ENCODE measurements around the gene MRPL38.
A peak's percentile ranks its signal among the peaks of the same experiment; 100 is the strongest.

MRPL38 gene

DNA sequence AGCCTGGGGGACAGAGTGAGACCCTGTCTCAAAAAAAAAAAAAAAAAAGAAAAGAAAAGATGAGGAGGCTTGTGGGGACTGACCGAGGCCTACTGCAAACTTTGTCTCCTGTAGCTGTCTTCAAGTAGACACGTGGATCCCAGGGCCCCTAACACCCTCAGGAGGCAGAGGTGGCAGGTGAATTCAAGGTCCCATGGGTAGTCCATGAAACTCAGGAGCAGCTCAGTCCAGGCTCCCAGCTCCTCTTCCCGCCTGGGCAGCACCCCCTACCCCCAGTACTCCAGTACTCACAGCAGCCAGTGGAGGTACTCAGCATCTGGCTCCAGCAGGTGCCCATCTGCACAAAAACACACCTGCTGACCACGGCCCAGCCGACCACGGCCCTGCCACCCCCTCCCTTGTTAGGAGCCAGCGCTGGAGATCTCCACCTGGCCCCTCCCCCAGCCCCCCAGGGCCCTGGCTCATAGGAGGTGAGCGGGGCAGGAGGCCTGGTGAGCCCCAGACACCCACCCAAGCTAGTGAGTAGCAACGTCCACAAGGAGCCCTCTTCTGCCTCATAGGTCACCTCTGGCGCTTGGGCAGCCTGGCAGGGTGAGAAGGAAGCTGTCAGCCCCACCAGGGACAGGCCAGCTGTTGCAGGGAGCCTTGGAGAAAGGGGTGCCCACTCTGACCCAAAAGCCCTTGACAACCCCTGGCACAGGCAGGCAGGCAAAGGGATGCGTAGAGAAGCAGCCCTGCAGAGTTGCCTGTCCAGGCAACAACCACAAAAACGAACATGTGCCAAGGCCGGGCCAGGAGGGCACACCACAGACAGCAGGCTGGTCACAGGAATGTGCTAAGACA lies 3.8 kb downstream of the MRPL38 start:
- Histone ChIP-seq H3K4me3 (ENCODE audit: low read depth in 1 of 2, low read length in 2 of 2) (no peak overlapping the region), H3K27ac (ENCODE audit: low read depth, low read length) (no peak overlapping the region), H3K36me3 (ENCODE audit: insufficient read depth, low read length) (peaks cover 38% of the 10 kb centered on the region), H3K4me1 (ENCODE audit: insufficient read depth, low read length) (peaks cover 12% of the 10 kb centered on the region), H3K27me3 (ENCODE audit: control insufficient read depth in 1 of 2, insufficient read depth in 2 of 2, low read length in 2 of 2) (no peaks in the 10 kb centered on the region), H3K9me3 (ENCODE audit: low read length) (no peaks in the 10 kb centered on the region), H3K9ac (ENCODE audit: low read length) (no peak overlapping the region)

DNA sequence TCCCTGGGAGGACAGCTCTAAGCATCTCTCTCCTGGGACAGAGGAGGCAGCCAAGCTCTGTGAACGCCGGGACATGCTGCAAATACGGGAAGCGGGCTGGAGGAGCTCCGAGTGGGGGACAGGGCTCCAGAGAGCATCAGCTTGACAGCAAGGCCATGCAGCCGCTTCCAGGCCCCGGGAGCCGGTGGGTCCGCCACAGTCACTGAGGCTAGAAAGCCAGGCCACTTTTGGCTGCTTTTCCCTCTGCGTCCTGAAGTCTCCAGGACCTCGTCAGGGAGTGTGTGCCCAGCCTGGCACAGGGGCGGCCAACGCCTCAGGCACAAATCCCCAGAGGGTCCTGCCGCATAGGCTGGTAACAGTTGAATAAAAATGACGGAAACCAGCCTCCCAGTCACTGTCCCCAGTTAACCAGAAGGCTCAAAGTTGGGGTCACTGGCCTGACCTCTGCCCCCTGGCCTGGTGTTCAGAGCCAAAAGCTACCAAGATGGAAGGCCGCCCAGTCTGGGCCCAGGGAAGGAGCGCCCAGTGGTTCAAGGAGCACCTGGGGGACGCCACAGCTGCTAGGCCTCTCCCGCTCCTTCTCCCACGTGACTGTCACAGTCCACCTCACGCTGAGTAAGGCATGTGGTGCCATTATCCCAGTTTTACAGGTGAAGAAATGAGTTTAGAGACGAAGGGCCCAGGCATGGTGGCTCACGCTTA lies 4.8 kb downstream of the MRPL38 start:
- H3K9me3 ChIP-seq (ENCODE audit: low read length), result no peaks in the 10 kb centered on the region
- no peaks in the 10 kb centered on the region for H3K27me3 ChIP-seq (ENCODE audit: control insufficient read depth in 1 of 2, insufficient read depth in 2 of 2, low read length in 2 of 2)
- no peak overlapping the region for H3K4me3 ChIP-seq (ENCODE audit: low read depth in 1 of 2, low read length in 2 of 2)
- H3K36me3 ChIP-seq (ENCODE audit: insufficient read depth, low read length), result peaks cover 38% of the 10 kb centered on the region
- H3K27ac ChIP-seq (ENCODE audit: low read depth, low read length), result no peak overlapping the region
- no peak overlapping the region for H3K9ac ChIP-seq (ENCODE audit: low read length)
- peaks cover 22% of the 10 kb centered on the region for H3K4me1 ChIP-seq (ENCODE audit: insufficient read depth, low read length)

DNA sequence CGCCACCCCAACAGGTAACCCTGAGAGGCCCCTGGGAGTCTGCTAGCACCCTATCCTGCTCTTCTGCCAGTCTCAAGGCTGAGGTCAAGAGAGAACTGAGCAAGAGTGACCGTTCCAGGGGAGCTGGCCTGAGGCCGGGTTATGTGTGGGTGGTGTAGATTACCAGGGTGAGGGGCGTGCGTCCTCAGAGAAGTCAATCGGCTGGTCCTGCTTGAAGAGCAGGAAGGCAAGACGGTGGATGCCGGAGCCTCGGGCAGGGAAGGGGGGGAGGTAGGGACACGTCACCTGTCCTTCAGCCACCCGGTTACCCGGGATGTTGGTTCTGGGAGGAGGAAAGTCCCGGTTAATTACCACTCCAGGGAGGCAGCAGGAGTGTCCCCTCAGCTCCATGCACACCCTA lies 5.3 kb downstream of the MRPL38 start:
- Histone ChIP-seq H3K9me3 (ENCODE audit: low read length) (no peaks in the 10 kb centered on the region), H3K36me3 (ENCODE audit: insufficient read depth, low read length) (peaks cover 38% of the 10 kb centered on the region), H3K9ac (ENCODE audit: low read length) (no peak overlapping the region), H3K4me3 (ENCODE audit: low read depth in 1 of 2, low read length in 2 of 2) (no peak overlapping the region), H3K4me1 (ENCODE audit: insufficient read depth, low read length) (peaks cover 27% of the 10 kb centered on the region), H3K27me3 (ENCODE audit: control insufficient read depth in 1 of 2, insufficient read depth in 2 of 2, low read length in 2 of 2) (no peaks in the 10 kb centered on the region), H3K27ac (ENCODE audit: low read depth, low read length) (no peak overlapping the region)

DNA sequence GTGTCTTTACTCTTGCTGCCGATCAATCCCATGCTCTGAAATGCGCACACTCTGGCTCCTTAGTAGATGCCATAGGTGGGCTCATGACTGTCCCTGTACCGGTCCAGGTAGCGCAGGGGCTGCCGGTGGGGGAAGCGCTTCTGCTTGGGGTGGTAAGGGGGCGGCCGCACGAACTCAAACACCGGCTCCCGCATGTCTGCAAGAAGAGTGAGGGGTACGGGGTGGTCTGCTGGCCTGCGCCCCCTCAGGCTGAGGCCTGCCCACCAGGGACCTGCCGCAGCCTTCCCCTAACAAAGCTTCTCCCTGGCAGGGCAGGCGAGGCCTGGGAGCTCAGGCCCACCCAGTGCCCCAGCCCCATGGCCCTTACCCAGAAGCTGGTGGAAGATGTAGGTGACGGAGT lies 5.9 kb downstream of the MRPL38 start:
- Histone ChIP-seq H3K27me3 (ENCODE audit: control insufficient read depth in 1 of 2, insufficient read depth in 2 of 2, low read length in 2 of 2) (no peaks in the 10 kb centered on the region), H3K36me3 (ENCODE audit: insufficient read depth, low read length) (peaks cover 38% of the 10 kb centered on the region), H3K9me3 (ENCODE audit: low read length) (no peaks in the 10 kb centered on the region), H3K27ac (ENCODE audit: low read depth, low read length) (no peak overlapping the region), H3K9ac (ENCODE audit: low read length) (no peak overlapping the region), H3K4me3 (ENCODE audit: low read depth in 1 of 2, low read length in 2 of 2) (no peak overlapping the region), H3K4me1 (ENCODE audit: insufficient read depth, low read length) (peaks cover 28% of the 10 kb centered on the region)

DNA sequence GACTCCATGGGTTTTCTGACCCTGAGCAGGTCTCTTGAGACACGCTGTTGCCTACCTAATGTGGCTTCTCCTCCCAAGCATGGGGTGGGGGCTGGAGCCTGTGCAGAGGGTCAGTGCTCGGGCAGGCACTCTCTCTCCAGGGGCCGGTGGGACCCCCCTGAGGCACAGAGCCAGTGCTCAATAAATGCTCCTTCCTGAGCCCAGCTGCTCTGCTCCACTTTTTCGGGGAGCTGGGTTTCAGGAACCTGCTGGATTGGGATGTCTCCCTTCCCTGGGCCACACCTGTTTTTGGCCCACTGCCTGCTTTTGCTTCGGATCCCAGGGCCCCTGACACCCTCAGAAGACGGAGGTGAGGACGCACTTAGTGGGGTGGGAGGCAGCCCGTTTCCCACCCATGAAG lies 6.6 kb downstream of the MRPL38 start:
- H3K27ac ChIP-seq (ENCODE audit: low read depth, low read length), result no peak overlapping the region

DNA sequence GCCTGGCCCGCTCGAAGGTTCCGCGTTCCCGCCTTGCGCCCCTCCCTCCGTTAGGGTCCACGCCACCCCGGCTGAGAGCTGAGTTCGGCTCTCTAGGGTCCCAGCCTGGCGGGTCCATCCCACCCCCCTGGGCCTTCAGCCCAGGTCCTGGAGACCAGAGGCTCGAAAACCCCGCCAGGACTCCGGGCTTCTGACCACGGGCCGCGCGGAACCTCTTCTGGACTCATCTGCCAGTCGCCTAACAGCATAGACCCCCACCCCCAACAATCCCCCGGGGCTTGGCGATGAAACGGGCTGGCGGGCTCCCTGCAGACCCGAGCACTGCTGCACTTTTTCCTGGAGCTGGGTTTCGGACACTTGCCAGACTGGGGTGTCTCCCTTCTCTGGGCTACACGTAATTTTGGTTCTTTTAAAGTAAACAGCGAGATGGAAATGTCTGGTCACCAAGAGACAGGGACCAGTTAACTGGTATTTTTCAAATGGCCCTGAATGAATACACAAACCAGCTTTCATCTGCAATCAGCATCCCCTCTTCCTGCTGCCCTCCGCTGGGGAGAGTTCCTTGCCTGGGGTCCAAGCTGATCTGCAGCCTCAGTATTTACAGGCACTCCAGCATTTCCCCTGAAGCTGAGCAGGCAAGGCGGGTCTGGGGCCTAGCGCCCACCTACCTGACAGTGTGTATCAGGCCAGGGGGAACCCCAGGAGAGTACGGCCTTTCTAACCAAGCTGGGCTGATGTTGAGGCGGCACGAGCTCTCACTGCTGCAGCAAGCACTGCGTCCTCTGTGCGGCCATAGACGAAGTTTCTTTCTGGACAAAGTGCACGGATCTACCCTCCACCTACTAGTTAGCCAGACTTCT lies 7.3 kb downstream of the MRPL38 start:
- H3K36me3 ChIP-seq (ENCODE audit: insufficient read depth, low read length), result peaks cover 30% of the 10 kb centered on the region
- H3K9me3 ChIP-seq (ENCODE audit: low read length), result no peaks in the 10 kb centered on the region
- H3K9ac ChIP-seq (ENCODE audit: low read length), result no peak overlapping the region

More for the DNA sequence above, 6.6 kb downstream of the MRPL38 start:
- Histone ChIP-seq H3K9ac (ENCODE audit: low read length) (no peak overlapping the region), H3K4me1 (ENCODE audit: insufficient read depth, low read length) (peaks cover 31% of the 10 kb centered on the region), H3K27me3 (ENCODE audit: control insufficient read depth in 1 of 2, insufficient read depth in 2 of 2, low read length in 2 of 2) (no peaks in the 10 kb centered on the region), H3K4me3 (ENCODE audit: low read depth in 1 of 2, low read length in 2 of 2) (no peak overlapping the region), H3K36me3 (ENCODE audit: insufficient read depth, low read length) (peaks cover 35% of the 10 kb centered on the region), H3K9me3 (ENCODE audit: low read length) (no peaks in the 10 kb centered on the region)

DNA sequence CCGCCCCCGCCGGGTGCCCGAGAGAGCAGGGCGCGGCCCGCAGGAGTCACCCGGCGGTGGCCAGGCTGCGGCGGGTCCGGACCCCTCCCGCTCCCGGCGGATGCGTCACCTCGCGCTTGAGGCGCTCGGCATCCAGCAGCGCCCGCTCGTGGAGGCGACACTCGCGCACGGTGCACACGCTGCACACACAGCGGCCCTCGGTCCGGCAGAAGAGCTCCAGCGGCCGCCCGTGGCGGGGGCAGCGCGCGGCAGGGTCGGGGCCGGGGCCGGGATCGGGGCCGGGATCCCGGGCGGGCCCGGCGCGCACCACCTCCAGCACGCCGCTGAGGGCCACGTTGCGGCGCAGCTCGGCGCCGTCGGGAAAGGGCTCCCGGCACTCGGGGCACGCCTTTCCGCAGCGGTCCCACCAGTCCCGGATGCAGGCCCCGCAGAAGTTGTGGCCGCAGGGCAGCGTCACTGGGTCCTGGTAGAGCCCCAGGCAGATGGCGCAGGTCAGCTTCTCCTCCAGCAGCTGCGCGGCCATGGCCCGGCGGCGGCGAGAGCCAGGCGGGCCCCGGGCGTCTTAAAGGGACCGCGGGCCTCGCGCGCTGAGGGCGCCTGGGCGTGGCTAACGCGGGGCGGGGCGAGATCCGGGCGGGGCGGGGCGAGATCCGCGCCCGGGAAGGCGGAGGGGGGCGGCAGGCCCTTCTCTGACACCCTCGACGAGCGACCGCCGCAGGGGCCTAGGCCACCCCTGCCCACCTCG lies 8.1 kb downstream of the MRPL38 start, which contains the start of gene TRIM65:
Gene TRIM65, minus strand, starts transcription at position 537 of the 745 bp plus-strand sequence. Its CDS starts 14 bp downstream, at position 523.
- Histone ChIP-seq H3K4me3 (ENCODE audit: low read depth in 1 of 2, low read length in 2 of 2) (peak within 1 kb of the TSS; percentile 68 to 81), H3K27ac (ENCODE audit: low read depth, low read length) (peak within 1 kb of the TSS; percentile 88), H3K36me3 (ENCODE audit: insufficient read depth, low read length) (peaks cover 35% of the 10 kb centered on the region), H3K9ac (ENCODE audit: low read length) (peak within 1 kb of the TSS; percentile 51), H3K9me3 (ENCODE audit: low read length) (no peaks in the 10 kb centered on the region), H3K27me3 (ENCODE audit: control insufficient read depth in 1 of 2, insufficient read depth in 2 of 2, low read length in 2 of 2) (no peaks in the 10 kb centered on the region), H3K4me1 (ENCODE audit: insufficient read depth, low read length) (peaks cover 31% of the 10 kb centered on the region)

More for the DNA sequence above, 7.3 kb downstream of the MRPL38 start:
- Histone ChIP-seq H3K27ac (ENCODE audit: low read depth, low read length) (peak overlapping the region; percentile 88), H3K4me1 (ENCODE audit: insufficient read depth, low read length) (peaks cover 31% of the 10 kb centered on the region), H3K27me3 (ENCODE audit: control insufficient read depth in 1 of 2, insufficient read depth in 2 of 2, low read length in 2 of 2) (no peaks in the 10 kb centered on the region), H3K4me3 (ENCODE audit: low read depth in 1 of 2, low read length in 2 of 2) (peak overlapping the region; percentile 41 to 81)

DNA sequence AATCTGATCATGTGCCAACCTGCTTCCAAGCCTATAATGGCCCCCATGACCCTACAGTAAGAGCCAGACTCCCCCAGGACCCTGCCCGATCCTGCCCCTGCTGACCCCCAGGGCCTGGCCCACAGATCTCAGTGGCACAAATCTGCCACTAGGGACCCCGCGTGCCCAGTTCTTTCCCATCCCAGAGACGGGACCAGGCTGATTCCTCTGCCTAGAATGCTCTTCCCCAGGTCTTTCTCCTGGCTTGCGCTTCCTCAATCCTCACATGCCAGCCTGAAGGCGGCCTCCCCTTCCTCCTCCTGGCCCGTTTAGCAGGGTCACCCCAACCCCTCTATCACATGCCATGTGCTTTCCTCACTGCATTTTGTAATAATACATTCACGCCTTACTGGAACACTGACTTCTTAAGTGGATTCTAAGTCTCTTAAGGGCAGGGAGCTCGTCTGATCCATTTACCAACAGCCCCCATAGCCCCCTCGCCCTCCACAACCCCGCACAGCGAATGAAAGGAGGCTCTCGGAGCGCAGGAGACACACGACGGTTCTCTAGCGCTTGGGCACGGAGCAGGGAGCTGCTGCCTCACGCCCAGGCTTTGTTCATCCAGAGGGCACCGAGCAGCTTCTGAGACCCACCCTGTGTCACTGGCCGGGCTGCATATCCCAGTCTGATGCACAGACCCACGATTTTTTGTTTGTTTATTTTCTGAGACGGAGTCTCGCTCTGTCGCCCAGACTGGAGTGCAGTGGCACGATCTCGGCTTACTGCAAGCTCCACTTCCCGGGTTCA lies 9.1 kb downstream of the MRPL38 start:
- Histone ChIP-seq H3K9ac (ENCODE audit: low read length) (peak overlapping the region; percentile 51), H3K27ac (ENCODE audit: low read depth, low read length) (peak overlapping the region; percentile 88), H3K4me3 (ENCODE audit: low read depth in 1 of 2, low read length in 2 of 2) (peak overlapping the region; percentile 56 to 68), H3K9me3 (ENCODE audit: low read length) (no peaks in the 10 kb centered on the region), H3K27me3 (ENCODE audit: control insufficient read depth in 1 of 2, insufficient read depth in 2 of 2, low read length in 2 of 2) (no peaks in the 10 kb centered on the region), H3K4me1 (ENCODE audit: insufficient read depth, low read length) (peaks cover 31% of the 10 kb centered on the region), H3K36me3 (ENCODE audit: insufficient read depth, low read length) (peaks cover 34% of the 10 kb centered on the region)

DNA sequence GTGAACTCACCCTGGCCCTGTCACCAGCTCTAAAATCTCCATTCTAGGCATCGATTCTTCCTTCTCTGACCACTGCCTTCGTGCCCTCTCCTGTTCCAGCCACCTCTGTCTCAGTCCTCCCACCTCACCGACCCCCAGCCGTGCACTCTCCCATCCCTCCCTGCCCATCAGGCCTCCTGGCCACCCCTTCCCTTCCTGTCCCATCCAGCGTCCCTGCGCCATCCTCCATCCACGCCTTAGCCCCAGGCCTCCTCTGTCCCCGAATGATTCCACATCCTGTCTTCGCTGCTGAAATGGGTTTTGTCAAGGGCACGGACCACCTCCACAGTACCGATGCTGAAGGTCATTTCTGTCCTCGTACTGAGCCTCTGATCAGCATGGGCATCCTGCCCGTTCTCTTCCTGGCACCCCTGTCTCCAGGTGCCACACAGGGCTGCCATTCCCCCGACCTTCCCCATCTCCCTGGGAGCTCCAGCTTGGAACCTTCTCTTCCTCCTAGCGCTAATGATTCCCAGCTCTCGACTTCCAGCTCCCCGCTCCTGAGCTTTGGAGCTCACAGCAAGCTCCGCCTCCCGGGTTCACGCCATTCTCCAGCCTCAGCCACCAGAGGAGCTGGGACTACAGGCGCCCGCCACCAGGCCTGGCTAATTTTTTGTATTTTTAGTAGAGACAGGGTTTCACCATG lies 10.5 kb downstream of the MRPL38 start:
- H3K9ac ChIP-seq (ENCODE audit: low read length), result no peak overlapping the region
- H3K27ac ChIP-seq (ENCODE audit: low read depth, low read length), result no peak overlapping the region
- H3K27me3 ChIP-seq (ENCODE audit: control insufficient read depth in 1 of 2, insufficient read depth in 2 of 2, low read length in 2 of 2), result no peaks in the 10 kb centered on the region
- H3K4me1 ChIP-seq (ENCODE audit: insufficient read depth, low read length), result peaks cover 31% of the 10 kb centered on the region
- no peak overlapping the region for H3K4me3 ChIP-seq (ENCODE audit: low read depth in 1 of 2, low read length in 2 of 2)
- no peaks in the 10 kb centered on the region for H3K9me3 ChIP-seq (ENCODE audit: low read length)
- H3K36me3 ChIP-seq (ENCODE audit: insufficient read depth, low read length), result peaks cover 33% of the 10 kb centered on the region
